GM12878 (cell line): ENCODE measurements around the gene SEC14L1. TPM values are rescaled to one million over a fixed set of nuclear protein-coding genes. Genes with fewer than 3 reads are reported as not detected.
A peak's percentile ranks its signal among the peaks of the same experiment; 100 is the strongest.

ENCODE experiments used
- ASH2L ChIP-seq: fragments of 300-600, 200-600 bp; sonication (generic); IDR thresholded peaks from 2 replicates; pipeline ENCODE4 v1.6.1; 2017; ENCODE audit warnings: low read depth, mild to moderate bottlenecking, borderline replicate concordance
- ATF3 ChIP-seq: IDR thresholded peaks from 2 replicates; pipeline ENCODE4 v1.6.1; 2011; ENCODE audit warnings: low read depth, mild to moderate bottlenecking, low read length, moderate library complexity, borderline replicate concordance; ENCODE audit errors: extremely low read depth
- BCL11A ChIP-seq: IDR thresholded peaks from 2 replicates; pipeline ENCODE4 v1.6.1; 2011; ENCODE audit warnings: low read depth, low read length
- FOS ChIP-seq: IDR thresholded peaks from 3 replicates; pipeline ENCODE4 v1.6.1; 2011; ENCODE audit warnings: borderline replicate concordance; ENCODE audit not compliant: insufficient read length; ENCODE audit errors: extremely low read depth
- HCFC1 ChIP-seq: fragments of 150-350 bp; IDR thresholded peaks from 2 replicates; pipeline ENCODE4 v1.6.1; 2014; ENCODE audit warnings: low read length
- MXI1 ChIP-seq: fragments of 150-350 bp; IDR thresholded peaks from 2 replicates; pipeline ENCODE4 v1.6.1; 2011; ENCODE audit warnings: low read depth, mild to moderate bottlenecking, inconsistent platforms, low read length, improper control_type of control experiment
- RELA ChIP-seq: fragments of 450-650 bp; IDR thresholded peaks from 2 replicates; pipeline ENCODE4 v1.8.0; 2014; ENCODE audit warnings: borderline replicate concordance; ENCODE audit not compliant: partially characterized antibody
- SMARCA5 ChIP-seq: fragments of 450-650 bp; IDR thresholded peaks from 2 replicates; pipeline ENCODE4 v1.6.1; 2017; ENCODE audit warnings: mild to moderate bottlenecking
- SP1 ChIP-seq: IDR thresholded peaks from one replicate; pipeline ENCODE4 v1.6.1; 2011; ENCODE audit warnings: low read depth, low read length
- TAF1 ChIP-seq: IDR thresholded peaks from 2 replicates; pipeline ENCODE4 v1.6.1; 2011; ENCODE audit warnings: mild to moderate bottlenecking, low read depth, low read length, borderline replicate concordance
- YBX1 ChIP-seq: fragments of 450-650 bp; IDR thresholded peaks from 2 replicates; pipeline ENCODE4 v1.6.1; 2016; ENCODE audit warnings: antibody characterized with exemption
- ZNF274 ChIP-seq: IDR thresholded peaks from one replicate; pipeline ENCODE4 v1.8.0; 2011; ENCODE audit not compliant: insufficient read length, insufficient read depth
- polyA plus RNA-seq, 11 experiments: library from polyadenylated mRNA; depleted of rRNA in 4 of 11; unstranded in 6 of 11; stranded (reverse) in 5 of 11; fragments of >200 nt; fragmentation: Nextera tagmentation in 4 of 11; fragmentation: Illumina TruSeq in 1 of 11; extraction: Ambion mirVana in 4 of 11; extraction: Trizol in 1 of 11; gene quantifications; 1 replicate in 1 of 11; 2 replicates in 10 of 11; pipeline versions ENCODE4 v1.2.1 to v1.2.3, GENCODE V29; 2011 to 2016; ENCODE audit warnings: inconsistent platforms in 2 of 11, missing spikeins in 2 of 11, low read depth in 1 of 11
- total RNA-seq, 4 experiments: library from RNA; depleted of rRNA in 3 of 4; stranded (reverse); fragments of >200 nt in 3 of 4; fragmentation: Illumina TruSeq in 1 of 4; extraction: Trizol in 1 of 4; gene quantifications; 2 replicates each; pipeline versions ENCODE4 v1.2.1 to v1.2.3, GENCODE V29; 2013 to 2021

Gene SEC14L1
- total and polyA plus RNA-seq, 10 of the 15 experiments (the other 5 are each of a cell fraction or from before 2014, with no cell fraction given), result 6.3 to 66.1 (median 33.5) TPM

GRCh38 chr17:77107506-77108433 is 33.0 kb upstream of the SEC14L1 start (continued):
- no peak for TF ChIP-seq ATF3
- TF ChIP-seq HCFC1, result no peak
- no peak for TF ChIP-seq MXI1
- TF ChIP-seq YBX1, result no peak
- TF ChIP-seq SMARCA5, result no peak; the same call in 1 of the 2 replicates
- peak; percentile 100 for TF ChIP-seq RELA
- TF ChIP-seq BCL11A, result peak; percentile 78
- no peak for TF ChIP-seq FOS
- no peak for TF ChIP-seq TAF1
- peak; percentile 80 for TF ChIP-seq SP1
- no peak for TF ChIP-seq ZNF274
- no peak for TF ChIP-seq ASH2L
